ENCODE data around the gene RAB27B.

DNA sequence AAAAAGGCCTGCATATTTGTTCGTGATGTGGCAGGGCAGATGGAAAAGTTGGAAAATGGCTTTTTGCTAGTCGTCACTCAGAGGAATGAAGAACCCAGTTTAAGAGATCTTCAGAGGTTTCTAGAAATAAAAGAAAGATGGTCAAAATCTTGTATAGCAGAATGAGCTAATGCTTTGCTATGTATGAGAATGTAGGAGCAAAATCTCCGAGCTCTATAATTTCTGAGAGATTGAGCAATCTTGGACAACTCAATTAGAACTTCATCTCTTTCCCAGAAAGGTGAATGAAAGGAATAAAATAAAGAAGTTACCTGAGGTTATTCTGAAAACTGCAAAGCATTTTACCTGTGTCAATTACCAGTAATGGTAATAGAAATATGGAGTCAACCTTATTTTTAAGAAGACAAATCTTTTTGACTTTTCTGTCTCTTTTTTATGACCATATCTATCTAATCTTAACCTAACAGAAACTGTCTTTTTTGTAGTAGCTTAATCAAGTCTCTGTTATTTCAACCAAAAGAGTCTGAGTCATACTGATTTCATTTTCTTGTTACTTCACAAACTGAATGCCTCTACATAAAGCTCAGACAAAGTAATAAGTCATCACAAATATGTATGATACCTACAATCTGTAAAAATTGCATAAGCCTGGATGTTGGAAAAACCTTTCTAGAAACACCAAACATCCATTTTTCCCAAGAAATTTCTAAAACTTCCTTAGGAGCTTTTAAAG lies 98.5 kb downstream of the RAB27B start:
- TF ChIP-seq, protein P1, sequence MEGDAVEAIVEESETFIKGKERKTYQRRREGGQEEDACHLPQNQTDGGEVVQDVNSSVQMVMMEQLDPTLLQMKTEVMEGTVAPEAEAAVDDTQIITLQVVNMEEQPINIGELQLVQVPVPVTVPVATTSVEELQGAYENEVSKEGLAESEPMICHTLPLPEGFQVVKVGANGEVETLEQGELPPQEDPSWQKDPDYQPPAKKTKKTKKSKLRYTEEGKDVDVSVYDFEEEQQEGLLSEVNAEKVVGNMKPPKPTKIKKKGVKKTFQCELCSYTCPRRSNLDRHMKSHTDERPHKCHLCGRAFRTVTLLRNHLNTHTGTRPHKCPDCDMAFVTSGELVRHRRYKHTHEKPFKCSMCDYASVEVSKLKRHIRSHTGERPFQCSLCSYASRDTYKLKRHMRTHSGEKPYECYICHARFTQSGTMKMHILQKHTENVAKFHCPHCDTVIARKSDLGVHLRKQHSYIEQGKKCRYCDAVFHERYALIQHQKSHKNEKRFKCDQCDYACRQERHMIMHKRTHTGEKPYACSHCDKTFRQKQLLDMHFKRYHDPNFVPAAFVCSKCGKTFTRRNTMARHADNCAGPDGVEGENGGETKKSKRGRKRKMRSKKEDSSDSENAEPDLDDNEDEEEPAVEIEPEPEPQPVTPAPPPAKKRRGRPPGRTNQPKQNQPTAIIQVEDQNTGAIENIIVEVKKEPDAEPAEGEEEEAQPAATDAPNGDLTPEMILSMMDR (IDR thresholded peaks at IDR 0.05 in 8 of 11, conservative IDR thresholded peaks at IDR 0.05 in 3 of 11) = no peak
- TF ChIP-seq POLR2A (IDR thresholded peaks at IDR 0.05) = no peak
